ENCODE data around the gene GPC1. TPM values are rescaled to one million over a fixed set of nuclear protein-coding genes. Genes with fewer than 3 reads are reported as not detected.

The GPC1 gene
- total and polyA plus RNA-seq, 2 of the 4 experiments (the other 2 are of a cell fraction): 16.0 to 211 TPM

DNA sequence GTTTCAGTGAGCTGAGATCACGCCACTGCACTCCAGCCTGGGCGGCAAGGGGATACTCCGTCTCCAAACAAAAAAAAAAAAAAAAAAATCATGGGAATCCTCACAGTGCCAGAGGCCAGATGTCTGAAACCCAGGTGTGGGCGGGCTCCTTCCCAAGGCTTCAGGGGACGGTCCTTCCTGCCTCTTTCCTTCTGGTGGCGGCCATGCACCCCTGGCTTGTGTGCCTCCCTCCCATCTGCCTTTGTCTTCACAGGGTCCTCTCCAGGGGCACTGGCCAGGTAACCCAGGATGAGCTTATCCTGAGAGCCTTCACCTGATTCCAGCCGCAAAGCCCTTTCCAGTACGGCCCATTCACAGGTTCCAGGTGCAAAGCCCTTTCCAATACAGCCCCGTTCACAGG is 40.9 kb upstream of the GPC1 start:
- whole genome bisulfite sequencing, 2 experiments (ENCODE audit: extremely low coverage in 2 of 2, insufficient read length in 1 of 2): 80% methylated on average over 1 of the region's 9 CpGs; no CpG with 5 or more reads in 1 of the 2 experiments
- no peaks in the 10 kb centered on the region for H4K20me1 ChIP-seq (ENCODE audit: insufficient read depth, low read length)
- H3K4ac ChIP-seq (ENCODE audit: low read depth, low read length): no peak overlapping the region
- intact Hi-C loops (cut with micrococcal nuclease) (no loop called here), dilution Hi-C loops (cut with HindIII; ENCODE audit: low sequenced_read_pairs, unreplicated experiment) (no loop called here), in situ Hi-C loops (cut with MboI; ENCODE audit: low sequenced_read_pairs) (no loop called here)
- TF ChIP-seq MAZ (IDR thresholded peaks at IDR 0.05; ENCODE audit: borderline replicate concordance, low read depth, low read length) (no peak), CEBPB (IDR thresholded peaks at IDR 0.05; ENCODE audit: low read depth, low read length) (no peak), POLR2A (IDR thresholded peaks at IDR 0.05; ENCODE audit: low read depth, low read length) (no peak), BHLHE40 (IDR thresholded peaks at IDR 0.05; ENCODE audit: low read depth, low read length) (no peak), FOS (IDR thresholded peaks at IDR 0.05; ENCODE audit: low read depth, low read length) (no peak)
- TF ChIP-seq, protein P1, sequence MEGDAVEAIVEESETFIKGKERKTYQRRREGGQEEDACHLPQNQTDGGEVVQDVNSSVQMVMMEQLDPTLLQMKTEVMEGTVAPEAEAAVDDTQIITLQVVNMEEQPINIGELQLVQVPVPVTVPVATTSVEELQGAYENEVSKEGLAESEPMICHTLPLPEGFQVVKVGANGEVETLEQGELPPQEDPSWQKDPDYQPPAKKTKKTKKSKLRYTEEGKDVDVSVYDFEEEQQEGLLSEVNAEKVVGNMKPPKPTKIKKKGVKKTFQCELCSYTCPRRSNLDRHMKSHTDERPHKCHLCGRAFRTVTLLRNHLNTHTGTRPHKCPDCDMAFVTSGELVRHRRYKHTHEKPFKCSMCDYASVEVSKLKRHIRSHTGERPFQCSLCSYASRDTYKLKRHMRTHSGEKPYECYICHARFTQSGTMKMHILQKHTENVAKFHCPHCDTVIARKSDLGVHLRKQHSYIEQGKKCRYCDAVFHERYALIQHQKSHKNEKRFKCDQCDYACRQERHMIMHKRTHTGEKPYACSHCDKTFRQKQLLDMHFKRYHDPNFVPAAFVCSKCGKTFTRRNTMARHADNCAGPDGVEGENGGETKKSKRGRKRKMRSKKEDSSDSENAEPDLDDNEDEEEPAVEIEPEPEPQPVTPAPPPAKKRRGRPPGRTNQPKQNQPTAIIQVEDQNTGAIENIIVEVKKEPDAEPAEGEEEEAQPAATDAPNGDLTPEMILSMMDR (conservative IDR thresholded peaks at IDR 0.05; ENCODE audit: low read depth, low read length): no peak
- H2BK5ac ChIP-seq (ENCODE audit: low read depth, low read length, poor library complexity, severe bottlenecking): no peak overlapping the region
- no peak overlapping the region for H4K91ac ChIP-seq (ENCODE audit: insufficient read depth, low read depth, low read length)
- no peak overlapping the region for H3K9ac ChIP-seq (ENCODE audit: low read depth, low read length)
- H3K27ac ChIP-seq (ENCODE audit: insufficient read depth, low read length): no peak overlapping the region
- no peaks in the 10 kb centered on the region for H3K79me1 ChIP-seq (ENCODE audit: low read depth in 1 of 2, low read length in 2 of 2)
- no peak overlapping the region for H3K4me3 ChIP-seq (ENCODE audit: insufficient read depth, low read depth, low read length)
- no peak overlapping the region for H2AK5ac ChIP-seq (ENCODE audit: low read depth, low read length)
- H3K18ac ChIP-seq (ENCODE audit: low read depth, low read length): no peak overlapping the region
- no peak overlapping the region for H2AFZ ChIP-seq (replicated peaks; ENCODE audit: low read length, poor library complexity)
- H4K5ac ChIP-seq (ENCODE audit: low read depth, low read length): no peak overlapping the region
- ChIA-PET CTCF (no interaction called here), POLR2A (ENCODE audit: unreplicated experiment) (no interaction called here)
- H2BK15ac ChIP-seq (ENCODE audit: low read depth, low read length): no peak overlapping the region
- H2BK120ac ChIP-seq (ENCODE audit: low read depth, low read length): no peak overlapping the region
- no peak overlapping the region for H3K14ac ChIP-seq (replicated peaks; ENCODE audit: low read depth, low read length)
- DNase-seq: no peak
- no peaks in the 10 kb centered on the region for H3K36me3 ChIP-seq (ENCODE audit: control insufficient read depth, insufficient read depth, low read length)
- H3K4me2 ChIP-seq (ENCODE audit: low read depth, low read length): no peak overlapping the region
- no peaks in the 10 kb centered on the region; the same call in 1 of the 2 replicates for H3K27me3 ChIP-seq (ENCODE audit: control insufficient read depth, insufficient read depth, low read length)
- ATAC-seq (ENCODE audit: low read depth): no peak
- BruUV-seq (replicated peaks): no TSS peak
- no peaks in the 10 kb centered on the region for H3K9me3 ChIP-seq (ENCODE audit: control insufficient read depth, insufficient read depth, low read length)
- H3K23ac ChIP-seq (ENCODE audit: low read depth, low read length): no peak overlapping the region
- no peak overlapping the region for H2AK9ac ChIP-seq (replicated peaks; ENCODE audit: low read depth, low read length, poor library complexity)
- no peak overlapping the region for H3K56ac ChIP-seq (ENCODE audit: extremely low read depth, insufficient read depth, low read length)
- H3K9me1 ChIP-seq (ENCODE audit: insufficient read depth, low read length): 0 out of 2 replicates have a peak, but pooled peaks cover 8% of the 10 kb centered on the region
- no peak overlapping the region for H4K8ac ChIP-seq (ENCODE audit: low read depth in 2 of 2, low read length in 2 of 2)
- H2BK20ac ChIP-seq (ENCODE audit: low read depth, low read length): no peak overlapping the region
- no peaks in the 10 kb centered on the region for H3K4me1 ChIP-seq (ENCODE audit: control insufficient read depth, insufficient read depth, low read length)
